Astrocyte (in vitro differentiated cells and primary cell): ENCODE data around the gene SAAL1.

Experiments
- CTCF ChIP-seq: IDR thresholded peaks from 2 replicates; pipeline ENCODE4 v1.5.1; 2011; ENCODE audit warnings: low read depth, mild to moderate bottlenecking, inconsistent platforms, low read length, moderate library complexity; ENCODE audit not compliant: insufficient read depth
- EZH2 ChIP-seq: IDR thresholded peaks from 2 replicates; pipeline ENCODE4 v1.6.1; 2012; ENCODE audit warnings: mild to moderate bottlenecking, low read length, inconsistent platforms; ENCODE audit not compliant: insufficient read depth

GRCh38 chr11:18106688-18107087, 806 bp upstream of the SAAL1 start:
- no peak for TF ChIP-seq CTCF
- no peak for TF ChIP-seq EZH2
